SJCRH30 (cell line): ENCODE measurements around the gene GRID2. TPM values are rescaled to one million over a fixed set of nuclear protein-coding genes. Genes with fewer than 3 reads are reported as not detected.
"Not testable (repeated sequence)": the region's sequence is repeated elsewhere in the genome, so short reads cannot be mapped to it uniquely, and the experiment has no call there.

Source experiments
- DNase-seq, 2 experiments: peaks; one replicate each; pipeline ENCODE4 v3.0.0-alpha.2; 2015 to 2020
- H3K27ac ChIP-seq: fragments of 250-450 bp; sonication (Bioruptor Pico); 2 replicates; pipeline ENCODE4 v1.5.1; 2020; ENCODE audit warnings: mild to moderate bottlenecking, moderate library complexity
- H3K27me3 ChIP-seq: fragments of 250-450 bp; sonication (Bioruptor Pico); 2 replicates; pipeline ENCODE4 v1.5.1; 2020; ENCODE audit warnings: mild to moderate bottlenecking, moderate library complexity
- H3K36me3 ChIP-seq: fragments of 250-450 bp; sonication (Bioruptor Pico); 2 replicates; pipeline ENCODE4 v1.5.1; 2020; ENCODE audit warnings: mild to moderate bottlenecking, moderate library complexity
- H3K4me1 ChIP-seq: fragments of 250-450 bp; sonication (Bioruptor Pico); 2 replicates; pipeline ENCODE4 v1.5.1; 2020; ENCODE audit warnings: mild to moderate bottlenecking, moderate library complexity
- H3K4me3 ChIP-seq: fragments of 250-450 bp; sonication (Bioruptor Pico); 2 replicates; pipeline ENCODE4 v1.5.1; 2020; ENCODE audit warnings: mild to moderate bottlenecking, moderate library complexity
- H3K9me3 ChIP-seq: fragments of 250-450 bp; sonication (Bioruptor Pico); replicated peaks from 2 replicates; pipeline ENCODE4 v1.5.1; 2020; ENCODE audit warnings: mild to moderate bottlenecking, moderate library complexity
- total RNA-seq: library from RNA; depleted of rRNA; stranded (reverse); fragments of >200 nt; shearing (Covaris generic); gene quantifications from 2 replicates; pipeline ENCODE4 v1.2.3, GENCODE V29; 2014

The GRID2 gene
- total RNA-seq, 1 experiment from 2014 or later = 0.91 TPM

GRCh38 chr4:93228021-93228420 lies 924.3 kb downstream of the GRID2 start:
- Histone ChIP-seq H3K4me1 (no peaks in the 10 kb centered on the region), H3K27me3 (no peaks in the 10 kb centered on the region), H3K27ac (no peak overlapping the region), H3K9me3 (no peaks in the 10 kb centered on the region), H3K4me3 (no peak overlapping the region), H3K36me3 (no peaks in the 10 kb centered on the region)
- no peak for DNase-seq

GRCh38 chr4:93232883-93233282 lies 929.1 kb downstream of the GRID2 start:
- H3K27ac ChIP-seq = no peak overlapping the region
- H3K4me3 ChIP-seq = no peak overlapping the region
- H3K36me3 ChIP-seq = no peaks in the 10 kb centered on the region
- H3K27me3 ChIP-seq = no peaks in the 10 kb centered on the region
- H3K4me1 ChIP-seq = no peaks in the 10 kb centered on the region
- no peaks in the 10 kb centered on the region for H3K9me3 ChIP-seq
- DNase-seq = no peak

DNA sequence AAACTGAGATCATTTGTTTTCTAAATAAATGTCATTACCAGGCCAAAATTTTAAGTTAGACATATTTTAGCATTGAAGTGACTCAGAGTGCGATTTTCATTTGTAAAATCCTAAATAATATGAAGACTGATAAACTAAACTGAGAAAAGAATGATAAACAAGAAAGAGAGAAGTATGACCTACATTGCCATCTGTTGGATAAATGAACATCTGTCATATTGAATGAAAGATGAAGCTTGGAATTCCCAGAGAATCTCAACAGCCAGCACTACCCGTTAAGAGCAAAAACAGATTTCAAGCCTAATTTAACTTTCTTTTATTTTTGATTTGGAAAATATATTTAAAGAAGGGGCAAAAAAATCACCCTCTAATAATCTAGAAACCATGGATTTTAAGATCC lies 933.8 kb downstream of the GRID2 start:
- no peaks in the 10 kb centered on the region for H3K4me1 ChIP-seq
- DNase-seq = no peak
- no peak overlapping the region for H3K27ac ChIP-seq
- H3K27me3 ChIP-seq = no peaks in the 10 kb centered on the region
- no peaks in the 10 kb centered on the region for H3K36me3 ChIP-seq
- H3K4me3 ChIP-seq = no peak overlapping the region
- H3K9me3 ChIP-seq = no peaks in the 10 kb centered on the region

DNA sequence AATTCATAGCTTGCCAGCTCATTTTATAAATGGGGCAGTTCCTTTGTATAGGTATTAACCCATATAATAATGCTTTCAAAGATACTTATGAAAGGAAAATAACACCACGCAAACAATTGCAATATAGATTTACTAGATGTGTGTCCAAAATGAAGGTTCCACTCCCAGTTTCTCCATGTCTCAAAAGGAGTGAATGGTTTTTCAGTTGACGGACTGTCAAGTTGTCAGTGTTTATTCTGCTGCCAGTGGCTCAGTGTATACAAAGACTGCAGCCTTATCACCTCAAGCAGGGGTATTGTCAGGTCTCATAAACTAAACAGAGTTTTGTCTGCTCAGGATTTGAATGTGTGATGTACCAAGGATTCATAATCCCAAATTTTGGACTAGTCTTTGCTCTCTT lies 939.5 kb downstream of the GRID2 start:
- Histone ChIP-seq H3K36me3 (no peaks in the 10 kb centered on the region), H3K27ac (no peak overlapping the region), H3K9me3 (no peaks in the 10 kb centered on the region), H3K27me3 (no peaks in the 10 kb centered on the region), H3K4me3 (no peak overlapping the region), H3K4me1 (no peaks in the 10 kb centered on the region)
- no peak for DNase-seq

- Histone ChIP-seq H3K4me1 (no peaks in the 10 kb centered on the region), H3K9me3 (no peaks in the 10 kb centered on the region), H3K36me3 (no peaks in the 10 kb centered on the region), H3K4me3 (no peak overlapping the region), H3K27ac (no peak overlapping the region), H3K27me3 (no peaks in the 10 kb centered on the region)
- no peak for DNase-seq
Observed at GRCh38 chr4:93261207-93261606, 957.4 kb downstream of the GRID2 start.

- H3K36me3 ChIP-seq = no peaks in the 10 kb centered on the region
- H3K9me3 ChIP-seq = no peaks in the 10 kb centered on the region
- DNase-seq = no peak
- no peaks in the 10 kb centered on the region for H3K4me1 ChIP-seq
- H3K4me3 ChIP-seq = no peak overlapping the region
- no peak overlapping the region for H3K27ac ChIP-seq
- H3K27me3 ChIP-seq = no peaks in the 10 kb centered on the region
Observed at GRCh38 chr4:93263166-93263565, 959.4 kb downstream of the GRID2 start.

DNA sequence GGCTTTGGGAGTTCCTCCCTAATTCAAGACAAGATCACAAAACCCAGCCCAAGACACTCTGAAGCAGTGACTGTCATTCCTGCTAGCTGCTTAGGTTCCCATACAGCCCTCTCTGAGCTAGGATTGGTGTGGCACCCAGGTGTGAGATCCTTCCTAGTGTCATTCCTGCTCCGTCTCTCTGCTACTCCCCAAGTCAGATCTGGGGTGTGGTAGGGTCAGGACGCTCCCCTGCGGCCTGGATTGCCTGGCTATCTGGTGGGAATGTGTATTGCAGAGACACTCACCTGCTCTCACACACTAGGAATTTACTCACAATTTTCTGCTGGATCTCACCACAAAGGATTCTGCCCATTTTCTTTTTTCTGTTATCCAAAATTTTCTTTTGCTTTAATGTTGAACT lies 964.0 kb downstream of the GRID2 start:
- Histone ChIP-seq H3K27ac (no peak overlapping the region), H3K4me1 (no peaks in the 10 kb centered on the region), H3K36me3 (no peaks in the 10 kb centered on the region), H3K9me3 (no peaks in the 10 kb centered on the region), H3K4me3 (no peak overlapping the region), H3K27me3 (no peaks in the 10 kb centered on the region)
- no peak for DNase-seq

DNA sequence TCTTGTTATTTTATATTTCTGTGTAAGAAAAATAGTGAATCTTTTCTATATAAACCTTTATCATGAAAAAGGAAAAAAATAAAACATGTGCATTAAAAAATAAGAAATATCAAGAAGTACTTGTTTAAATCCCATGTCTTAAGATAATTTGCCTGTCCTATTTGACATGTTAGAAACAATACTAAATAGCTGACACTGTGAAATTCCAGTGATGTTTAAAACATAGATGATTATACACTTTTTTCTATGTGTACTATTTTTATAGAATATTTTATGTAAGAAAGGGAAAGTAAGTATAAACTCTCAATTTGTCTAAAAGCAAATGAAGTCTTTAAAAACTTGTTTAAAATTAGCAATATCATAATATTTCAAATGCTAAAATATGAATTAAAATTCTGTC lies 981.6 kb downstream of the GRID2 start:
- Histone ChIP-seq H3K36me3 (no peaks in the 10 kb centered on the region), H3K4me3 (no peak overlapping the region), H3K27me3 (no peaks in the 10 kb centered on the region), H3K4me1 (no peaks in the 10 kb centered on the region), H3K27ac (no peak overlapping the region), H3K9me3 (no peaks in the 10 kb centered on the region; the same call in 1 of the 2 replicates)
- DNase-seq = no peak

GRCh38 chr4:93289241-93289640 lies 985.5 kb downstream of the GRID2 start:
- Histone ChIP-seq H3K27me3 (no peaks in the 10 kb centered on the region), H3K4me1 (no peaks in the 10 kb centered on the region), H3K4me3 (no peak overlapping the region), H3K9me3 (no peaks in the 10 kb centered on the region; the same call in 1 of the 2 replicates), H3K27ac (no peak overlapping the region), H3K36me3 (no peaks in the 10 kb centered on the region)
- no peak for DNase-seq

GRCh38 chr4:93289831-93290230 lies 986.1 kb downstream of the GRID2 start:
- H3K4me3 ChIP-seq = no peak overlapping the region
- H3K36me3 ChIP-seq = no peaks in the 10 kb centered on the region
- no peaks in the 10 kb centered on the region for H3K27me3 ChIP-seq
- no peaks in the 10 kb centered on the region; the same call in 1 of the 2 replicates for H3K9me3 ChIP-seq
- DNase-seq = no peak
- H3K4me1 ChIP-seq = no peaks in the 10 kb centered on the region
- no peak overlapping the region for H3K27ac ChIP-seq

GRCh38 chr4:93299118-93299517 lies 995.4 kb downstream of the GRID2 start:
- H3K36me3 ChIP-seq = no peaks in the 10 kb centered on the region
- no peak for DNase-seq
- H3K4me3 ChIP-seq = no peak overlapping the region
- no peaks in the 10 kb centered on the region for H3K4me1 ChIP-seq
- no peak overlapping the region for H3K27ac ChIP-seq
- H3K27me3 ChIP-seq = no peaks in the 10 kb centered on the region
- no peaks in the 10 kb centered on the region for H3K9me3 ChIP-seq

- H3K4me3 ChIP-seq, H3K27me3 ChIP-seq, DNase-seq, H3K36me3 ChIP-seq, H3K27ac ChIP-seq, H3K4me1 ChIP-seq, H3K9me3 ChIP-seq: not testable (repeated sequence)
Observed at GRCh38 chr4:93300780-93301555, 997.2 kb downstream of the GRID2 start.

- H3K9me3 ChIP-seq = no peaks in the 10 kb centered on the region
- no peak for DNase-seq
Observed at GRCh38 chr4:93302310-93302709, 998.5 kb downstream of the GRID2 start.

GRCh38 chr4:93303440-93303839 lies 999.7 kb downstream of the GRID2 start:
- no peaks in the 10 kb centered on the region for H3K4me1 ChIP-seq
- no peaks in the 10 kb centered on the region for H3K36me3 ChIP-seq

More at GRCh38 chr4:93302310-93302709, 998.5 kb downstream of the GRID2 start:
- Histone ChIP-seq H3K27me3 (no peaks in the 10 kb centered on the region), H3K4me1 (no peaks in the 10 kb centered on the region), H3K27ac (no peak overlapping the region), H3K4me3 (no peak overlapping the region), H3K36me3 (no peaks in the 10 kb centered on the region)

DNA sequence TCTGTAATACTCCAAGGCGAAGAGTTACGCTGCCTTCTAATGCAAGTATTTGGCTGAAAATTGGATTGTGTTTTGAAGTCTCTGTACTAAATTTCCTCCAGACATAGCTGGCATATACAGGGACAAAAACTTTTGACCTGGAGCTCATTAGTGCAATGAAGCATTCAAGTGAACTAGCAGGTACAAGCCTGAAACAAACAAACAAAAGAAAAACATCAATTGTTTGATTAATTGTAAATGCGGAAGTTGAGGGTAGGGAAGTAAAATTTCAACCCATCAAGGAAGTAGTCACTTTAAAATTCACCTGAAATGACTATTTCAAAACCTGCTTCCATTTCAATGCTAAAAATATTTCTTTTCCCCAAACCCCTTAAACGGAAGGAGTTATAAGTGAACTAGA lies 1008.5 kb downstream of the GRID2 start:
- Histone ChIP-seq H3K27me3 (no peaks in the 10 kb centered on the region), H3K27ac (no peak overlapping the region), H3K4me1 (no peaks in the 10 kb centered on the region), H3K4me3 (no peak overlapping the region), H3K36me3 (no peaks in the 10 kb centered on the region), H3K9me3 (no peaks in the 10 kb centered on the region)
- no peak for DNase-seq

More at GRCh38 chr4:93303440-93303839, 999.7 kb downstream of the GRID2 start:
- no peak overlapping the region for H3K4me3 ChIP-seq
- no peak for DNase-seq
- no peaks in the 10 kb centered on the region for H3K27me3 ChIP-seq
- no peaks in the 10 kb centered on the region for H3K9me3 ChIP-seq
- no peak overlapping the region for H3K27ac ChIP-seq

GRCh38 chr4:93313197-93313596 lies 1009.4 kb downstream of the GRID2 start:
- peak in 1 of 2 experiments; percentile 8 for DNase-seq

More at GRCh38 chr4:93313197-93313596, 1009.4 kb downstream of the GRID2 start:
- H3K9me3 ChIP-seq = no peaks in the 10 kb centered on the region
- H3K4me3 ChIP-seq = no peak overlapping the region
- no peaks in the 10 kb centered on the region for H3K36me3 ChIP-seq
- no peaks in the 10 kb centered on the region for H3K27me3 ChIP-seq
- no peaks in the 10 kb centered on the region for H3K4me1 ChIP-seq
- H3K27ac ChIP-seq = no peak overlapping the region
